ENCODE data around the gene S100A8. TPM values are rescaled to one million over a fixed set of nuclear protein-coding genes. Genes with fewer than 3 reads are reported as not detected.
A peak's percentile ranks its signal among the peaks of the same experiment; 100 is the strongest.

The S100A8 gene
- total and polyA plus RNA-seq, 4 experiments from 2014 or later: 0.73 to 4.0 (median 1.6) TPM; not detected in 1

GRCh38 chr1:153395776-153396175 lies 4.9 kb upstream of the S100A8 start:
- intact Hi-C loops (cut with micrococcal nuclease): no loop called here
- H3K4me1 ChIP-seq (ENCODE audit: insufficient read depth, low read length): no peaks in the 10 kb centered on the region
- no peak overlapping the region for H3K27ac ChIP-seq (ENCODE audit: low read depth, low read length)
- H3K27ac Mint-ChIP-seq: no peak overlapping the region
- DNase-seq: no peak
- H3K36me3 ChIP-seq (ENCODE audit: insufficient read depth, low read length): no peaks in the 10 kb centered on the region
- no peaks in the 10 kb centered on the region for H3K9me3 ChIP-seq (ENCODE audit: control insufficient read depth in 1 of 2, low read length in 2 of 2)
- H3K27me3 Mint-ChIP-seq: peaks cover 13 to 30% of the 10 kb centered on the region in 2 donors
- H3K27me3 ChIP-seq (ENCODE audit: insufficient read depth, low read length): no peaks in the 10 kb centered on the region
- no peaks in the 10 kb centered on the region for H3K36me3 Mint-ChIP-seq
- no peak overlapping the region for H3K4me3 Mint-ChIP-seq
- H3K4me1 Mint-ChIP-seq: no peaks in the 10 kb centered on the region
- CTCF ChIA-PET (ENCODE audit: partially characterized antibody): no interaction called here
- POLR2A ChIA-PET (ENCODE audit: partially characterized antibody): no interaction called here
- no peak overlapping the region for H3K4me3 ChIP-seq (ENCODE audit: low read length in 2 of 2)
- peaks cover 0 to 1% (median 0%) of the 10 kb centered on the region in 8 donors for H3K9me3 Mint-ChIP-seq

DNA sequence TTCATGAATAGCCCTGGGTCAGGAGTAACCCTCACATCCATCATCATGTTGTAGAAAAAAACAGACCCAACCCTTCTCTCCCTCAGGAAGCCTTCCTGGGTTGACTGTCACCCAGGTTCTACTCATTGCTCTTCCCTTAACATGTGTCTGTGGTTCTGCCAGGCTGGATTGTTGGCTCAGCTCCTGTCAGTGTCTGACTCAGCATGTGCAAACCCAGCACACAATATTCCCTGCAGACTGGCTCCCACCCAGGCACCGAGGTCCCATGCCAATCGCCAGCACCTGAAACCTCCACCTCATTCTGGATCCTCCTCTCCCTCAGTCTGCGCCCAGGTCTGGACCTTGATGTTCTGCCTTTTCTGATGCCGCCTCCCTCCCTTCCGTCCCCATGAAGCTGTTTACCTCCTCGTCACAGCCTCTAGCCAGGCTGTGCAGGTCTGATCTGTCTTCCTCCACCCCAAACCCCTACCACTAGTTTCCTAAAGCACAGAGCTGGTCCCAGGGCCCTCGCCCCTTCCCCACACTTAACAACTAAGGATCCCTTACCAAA lies 4.3 kb upstream of the S100A8 start:
- H3K27ac Mint-ChIP-seq: peak overlapping the region in 1 of 7 donors; percentile 34
- no peak overlapping the region for H3K27ac ChIP-seq (ENCODE audit: low read depth, low read length)
- H3K9me3 Mint-ChIP-seq: peaks cover 0 to 1% (median 0%) of the 10 kb centered on the region in 8 donors
- intact Hi-C loops (cut with micrococcal nuclease): no loop called here
- DNase-seq: no peak
- H3K27me3 Mint-ChIP-seq: peaks cover 13 to 31% of the 10 kb centered on the region in 2 donors
- CTCF ChIA-PET (ENCODE audit: partially characterized antibody): no interaction called here
- no peaks in the 10 kb centered on the region for H3K9me3 ChIP-seq (ENCODE audit: control insufficient read depth in 1 of 2, low read length in 2 of 2)
- H3K4me3 Mint-ChIP-seq: no peak overlapping the region
- no peaks in the 10 kb centered on the region for H3K4me1 ChIP-seq (ENCODE audit: insufficient read depth, low read length)
- H3K36me3 Mint-ChIP-seq: no peaks in the 10 kb centered on the region
- no peaks in the 10 kb centered on the region for H3K27me3 ChIP-seq (ENCODE audit: insufficient read depth, low read length)
- H3K4me3 ChIP-seq (ENCODE audit: low read length in 2 of 2): no peak overlapping the region
- H3K4me1 Mint-ChIP-seq: no peaks in the 10 kb centered on the region
- no peaks in the 10 kb centered on the region for H3K36me3 ChIP-seq (ENCODE audit: insufficient read depth, low read length)
- POLR2A ChIA-PET (ENCODE audit: partially characterized antibody): no interaction called here

DNA sequence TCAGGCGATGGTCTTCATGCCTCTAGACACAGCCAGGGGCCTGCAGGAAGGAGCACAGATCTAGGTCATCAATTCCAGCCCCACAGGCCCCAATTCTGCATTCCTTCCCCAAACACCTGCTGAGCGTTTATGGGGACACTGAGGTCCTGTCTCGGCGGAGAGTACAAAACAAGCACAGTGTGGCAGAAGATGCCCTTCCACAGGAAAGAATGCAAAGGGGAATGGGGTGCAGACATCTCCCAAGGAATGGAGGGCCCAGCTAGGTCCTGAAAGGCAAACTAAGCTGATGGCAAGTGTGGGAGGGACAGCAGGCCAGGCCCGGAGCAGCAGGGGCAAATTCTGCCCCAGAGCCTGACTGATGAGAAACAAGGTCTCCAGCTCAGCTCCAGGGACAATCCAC lies 3.5 kb upstream of the S100A8 start:
- Histone ChIP-seq H3K36me3 (ENCODE audit: insufficient read depth, low read length) (no peaks in the 10 kb centered on the region), H3K27me3 (ENCODE audit: insufficient read depth, low read length) (no peaks in the 10 kb centered on the region), H3K4me1 (ENCODE audit: insufficient read depth, low read length) (no peaks in the 10 kb centered on the region), H3K4me3 (ENCODE audit: low read length in 2 of 2) (no peak overlapping the region), H3K9me3 (ENCODE audit: control insufficient read depth in 1 of 2, low read length in 2 of 2) (no peaks in the 10 kb centered on the region), H3K27ac (ENCODE audit: low read depth, low read length) (no peak overlapping the region)
- DNase-seq: no peak
- peaks cover 0 to 1% (median 0%) of the 10 kb centered on the region in 4 donors for H3K4me1 Mint-ChIP-seq
- H3K27me3 Mint-ChIP-seq: peaks cover 13 to 37% of the 10 kb centered on the region in 2 donors
- H3K27ac Mint-ChIP-seq: no peak overlapping the region
- H3K36me3 Mint-ChIP-seq: no peaks in the 10 kb centered on the region
- intact Hi-C loops (cut with micrococcal nuclease): no loop called here
- ChIA-PET CTCF (ENCODE audit: partially characterized antibody) (no interaction called here), POLR2A (ENCODE audit: partially characterized antibody) (no interaction called here)
- no peak overlapping the region for H3K4me3 Mint-ChIP-seq
- H3K9me3 Mint-ChIP-seq: peaks cover 0 to 1% (median 0%) of the 10 kb centered on the region in 8 donors

DNA sequence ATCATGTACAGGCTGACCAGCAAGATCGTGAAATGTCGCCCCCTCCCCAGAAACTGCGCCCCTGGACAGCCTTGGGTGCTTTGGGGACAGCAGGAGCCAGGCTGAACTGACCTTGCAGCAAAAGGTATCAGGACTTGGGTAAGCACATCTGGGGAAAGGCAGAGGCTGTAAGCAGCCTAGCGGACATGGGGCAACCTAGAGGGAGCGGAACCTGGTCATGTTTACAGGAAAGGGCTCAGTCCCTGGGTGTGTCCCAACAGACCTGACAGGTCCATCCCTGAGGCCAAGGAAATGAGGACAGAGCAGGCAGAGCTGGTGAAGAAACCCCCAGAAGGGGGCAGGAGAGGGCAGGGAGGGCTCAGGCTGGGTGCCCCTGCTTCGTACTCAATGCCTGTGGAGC lies 3.1 kb upstream of the S100A8 start:
- H3K27ac ChIP-seq (ENCODE audit: low read depth, low read length): no peak overlapping the region
- no peaks in the 10 kb centered on the region for H3K4me1 ChIP-seq (ENCODE audit: insufficient read depth, low read length)
- ChIA-PET POLR2A (ENCODE audit: partially characterized antibody) (no interaction called here), CTCF (ENCODE audit: partially characterized antibody) (no interaction called here)
- no peaks in the 10 kb centered on the region for H3K27me3 ChIP-seq (ENCODE audit: insufficient read depth, low read length)
- no peak overlapping the region for H3K4me3 ChIP-seq (ENCODE audit: low read length in 2 of 2)
- no peak overlapping the region for H3K4me3 Mint-ChIP-seq
- H3K36me3 Mint-ChIP-seq: no peaks in the 10 kb centered on the region
- H3K27ac Mint-ChIP-seq: no peak overlapping the region
- no peaks in the 10 kb centered on the region for H3K9me3 ChIP-seq (ENCODE audit: control insufficient read depth in 1 of 2, low read length in 2 of 2)
- peaks cover 0 to 1% (median 0%) of the 10 kb centered on the region in 4 donors for H3K4me1 Mint-ChIP-seq
- H3K27me3 Mint-ChIP-seq: peaks cover 13 to 34% of the 10 kb centered on the region in 2 donors
- DNase-seq: no peak
- intact Hi-C loops (cut with micrococcal nuclease): no loop called here
- peaks cover 0 to 1% (median 0%) of the 10 kb centered on the region in 8 donors for H3K9me3 Mint-ChIP-seq
- H3K36me3 ChIP-seq (ENCODE audit: insufficient read depth, low read length): no peaks in the 10 kb centered on the region

DNA sequence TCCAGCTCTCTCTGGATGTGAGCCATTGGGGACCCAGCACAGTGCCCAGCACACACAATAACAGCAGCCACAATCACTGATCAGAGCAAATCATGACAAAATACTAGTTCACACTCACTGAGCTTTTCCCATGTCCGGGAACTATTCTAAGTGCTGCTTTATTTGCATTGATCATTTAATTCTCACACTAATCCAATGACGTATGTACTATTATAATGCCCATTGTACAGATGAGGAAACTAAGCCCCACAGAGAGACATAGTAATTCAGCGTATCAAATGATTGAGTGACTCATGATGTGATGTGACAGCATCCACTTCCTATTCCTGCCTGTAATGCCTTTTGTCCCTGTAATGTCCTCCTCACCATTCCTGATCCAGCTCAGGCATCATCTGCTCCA lies 1.9 kb upstream of the S100A8 start:
- Histone ChIP-seq H3K27ac (ENCODE audit: low read depth, low read length) (no peak overlapping the region), H3K36me3 (ENCODE audit: insufficient read depth, low read length) (no peaks in the 10 kb centered on the region), H3K9me3 (ENCODE audit: control insufficient read depth in 1 of 2, low read length in 2 of 2) (no peaks in the 10 kb centered on the region), H3K4me3 (ENCODE audit: low read length in 2 of 2) (no peak overlapping the region), H3K4me1 (ENCODE audit: insufficient read depth, low read length) (no peaks in the 10 kb centered on the region), H3K27me3 (ENCODE audit: insufficient read depth, low read length) (no peaks in the 10 kb centered on the region)
- ChIA-PET CTCF (ENCODE audit: partially characterized antibody) (interaction anchor here (1.2 to 1.5 kb wide), 2 partner anchors 14 to 102 kb away, joined by 3 read pairs; no protein-coding TSS in a partner anchor), POLR2A (ENCODE audit: partially characterized antibody) (no interaction called here)
- Mint-ChIP-seq H3K36me3 (no peaks in the 10 kb centered on the region), H3K9me3 (peaks cover 0 to 1% (median 0%) of the 10 kb centered on the region in 8 donors), H3K4me3 (no peak overlapping the region), H3K27ac (no peak overlapping the region), H3K4me1 (peaks cover 0 to 1% (median 0%) of the 10 kb centered on the region in 4 donors), H3K27me3 (peaks cover 13 to 33% of the 10 kb centered on the region in 2 donors)
- intact Hi-C loops (cut with micrococcal nuclease): no loop called here
- no peak for DNase-seq

GRCh38 chr1:153392258-153392657 lies 1.4 kb upstream of the S100A8 start:
- no peaks in the 10 kb centered on the region for H3K36me3 ChIP-seq (ENCODE audit: insufficient read depth, low read length)
- ChIA-PET CTCF (ENCODE audit: partially characterized antibody) (interaction anchor here (1.2 to 1.5 kb wide), 2 partner anchors 15 to 103 kb away, joined by 3 read pairs; no protein-coding TSS in a partner anchor), POLR2A (ENCODE audit: partially characterized antibody) (no interaction called here)
- DNase-seq: no peak
- peaks cover 13 to 35% of the 10 kb centered on the region in 2 donors for H3K27me3 Mint-ChIP-seq
- H3K9me3 Mint-ChIP-seq: peaks cover 0 to 1% (median 0%) of the 10 kb centered on the region in 8 donors
- no peak overlapping the region for H3K4me3 ChIP-seq (ENCODE audit: low read length in 2 of 2)
- no peak overlapping the region for H3K27ac Mint-ChIP-seq
- no peaks in the 10 kb centered on the region for H3K4me1 ChIP-seq (ENCODE audit: insufficient read depth, low read length)
- no peak overlapping the region for H3K27ac ChIP-seq (ENCODE audit: low read depth, low read length)
- intact Hi-C loops (cut with micrococcal nuclease): no loop called here
- no peak overlapping the region for H3K4me3 Mint-ChIP-seq
- H3K27me3 ChIP-seq (ENCODE audit: insufficient read depth, low read length): no peaks in the 10 kb centered on the region
- no peaks in the 10 kb centered on the region for H3K9me3 ChIP-seq (ENCODE audit: control insufficient read depth in 1 of 2, low read length in 2 of 2)
- peaks cover 0 to 1% (median 0%) of the 10 kb centered on the region in 4 donors for H3K4me1 Mint-ChIP-seq
- H3K36me3 Mint-ChIP-seq: no peaks in the 10 kb centered on the region

GRCh38 chr1:153389973-153390879 lies 647 bp downstream of the S100A8 start:
- Mint-ChIP-seq H3K9me3 (peaks cover 0 to 1% (median 0%) of the 10 kb centered on the region in 8 donors), H3K27me3 (peaks cover 13 to 32% of the 10 kb centered on the region in 2 donors)
- no peaks in the 10 kb centered on the region for H3K4me1 ChIP-seq (ENCODE audit: insufficient read depth, low read length)

More at GRCh38 chr1:153389973-153390879, 647 bp downstream of the S100A8 start:
- peak overlapping the region in 1 of 8 donors; percentile 26 for H3K4me3 Mint-ChIP-seq
- no peaks in the 10 kb centered on the region for H3K36me3 ChIP-seq (ENCODE audit: insufficient read depth, low read length)
- intact Hi-C loops (cut with micrococcal nuclease): no loop called here
- H3K4me3 ChIP-seq (ENCODE audit: low read length in 2 of 2): no peak overlapping the region
- no peaks in the 10 kb centered on the region for H3K36me3 Mint-ChIP-seq
- no peak overlapping the region for H3K27ac ChIP-seq (ENCODE audit: low read depth, low read length)
- peaks cover 4% of the 10 kb centered on the region for H3K27me3 ChIP-seq (ENCODE audit: insufficient read depth, low read length)
- peaks cover 0 to 1% (median 0%) of the 10 kb centered on the region in 4 donors for H3K4me1 Mint-ChIP-seq
- DNase-seq: no peak
- H3K9me3 ChIP-seq (ENCODE audit: control insufficient read depth in 1 of 2, low read length in 2 of 2): no peaks in the 10 kb centered on the region
- ChIA-PET CTCF (ENCODE audit: partially characterized antibody) (no interaction called here), POLR2A (ENCODE audit: partially characterized antibody) (no interaction called here)
- H3K27ac Mint-ChIP-seq: no peak overlapping the region

All from CD4-positive, alpha-beta memory T cell (primary cell).